Upper lobe of left lung (tissue), 4 donors: ENCODE results near the gene LMBR1.

ENCODE experiments used
- EP300 ChIP-seq, 4 donors: sonication (generic); formaldehyde crosslinking; IDR thresholded peaks; one replicate each; pipeline ENCODE4 v1.5.1; 2017; ENCODE audit warnings: antibody characterized with exemption in 4 of 4, control low read depth in 2 of 4
- POLR2A ChIP-seq, 4 donors: fragments of 450-650 bp; IDR thresholded peaks; one replicate each; pipeline ENCODE4 v1.5.1; 2016 to 2017; ENCODE audit warnings: antibody characterized with exemption in 4 of 4, mild to moderate bottlenecking in 2 of 4
- POLR2AphosphoS5 ChIP-seq, 2 donors: sonication (generic); formaldehyde crosslinking; IDR thresholded peaks; one replicate each; pipeline ENCODE4 v1.5.1; 2017; ENCODE audit warnings: antibody characterized with exemption in 2 of 2
- TF ChIP-seq, protein P1 (sequence below), 6 experiments: fragments of 450-650 bp in 4 of 6; fragments of 200-600 bp in 2 of 6; sonication (generic) in 2 of 6; IDR thresholded peaks; one replicate each; pipeline ENCODE4 v1.5.1; 2016 to 2019; ENCODE audit warnings: antibody characterized with exemption in 6 of 6

- TF ChIP-seq, protein P1, sequence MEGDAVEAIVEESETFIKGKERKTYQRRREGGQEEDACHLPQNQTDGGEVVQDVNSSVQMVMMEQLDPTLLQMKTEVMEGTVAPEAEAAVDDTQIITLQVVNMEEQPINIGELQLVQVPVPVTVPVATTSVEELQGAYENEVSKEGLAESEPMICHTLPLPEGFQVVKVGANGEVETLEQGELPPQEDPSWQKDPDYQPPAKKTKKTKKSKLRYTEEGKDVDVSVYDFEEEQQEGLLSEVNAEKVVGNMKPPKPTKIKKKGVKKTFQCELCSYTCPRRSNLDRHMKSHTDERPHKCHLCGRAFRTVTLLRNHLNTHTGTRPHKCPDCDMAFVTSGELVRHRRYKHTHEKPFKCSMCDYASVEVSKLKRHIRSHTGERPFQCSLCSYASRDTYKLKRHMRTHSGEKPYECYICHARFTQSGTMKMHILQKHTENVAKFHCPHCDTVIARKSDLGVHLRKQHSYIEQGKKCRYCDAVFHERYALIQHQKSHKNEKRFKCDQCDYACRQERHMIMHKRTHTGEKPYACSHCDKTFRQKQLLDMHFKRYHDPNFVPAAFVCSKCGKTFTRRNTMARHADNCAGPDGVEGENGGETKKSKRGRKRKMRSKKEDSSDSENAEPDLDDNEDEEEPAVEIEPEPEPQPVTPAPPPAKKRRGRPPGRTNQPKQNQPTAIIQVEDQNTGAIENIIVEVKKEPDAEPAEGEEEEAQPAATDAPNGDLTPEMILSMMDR (IDR thresholded peaks at IDR 0.05): no peak
- TF ChIP-seq EP300 (IDR thresholded peaks at IDR 0.05) (no peak), POLR2AphosphoS5 (IDR thresholded peaks at IDR 0.05) (no peak), POLR2A (IDR thresholded peaks at IDR 0.05) (no peak)
Measured at GRCh38 chr7:156832195-156832877, 60.6 kb downstream of the LMBR1 start.
